GM19452 (cell line): ENCODE data around the gene DCAF4.
"Not testable (repeated sequence)": the region's sequence is repeated elsewhere in the genome, so short reads cannot be mapped to it uniquely, and the experiment has no call there.

ENCODE experiments used
- ATAC-seq: cut with Tn5 transposase; IDR thresholded peaks from one replicate; pipeline ENCODE4 v1.9.1; 2021; ENCODE audit not compliant: unreplicated experiment

DCAF4 gene

GRCh38 chr14:72966038-72966437 lies 39.8 kb downstream of the DCAF4 start:
- ATAC-seq, result no peak

- no peak for ATAC-seq
These were observed 42.1 kb downstream of the DCAF4 start for GRCh38 chr14:72968316-72968715.

- no peak for ATAC-seq
These were observed 43.9 kb downstream of the DCAF4 start for GRCh38 chr14:72970058-72970630.

GRCh38 chr14:72970824-72971434 lies 44.7 kb downstream of the DCAF4 start:
- ATAC-seq, result no peak

- ATAC-seq, result no peak
These were observed 48.4 kb downstream of the DCAF4 start for GRCh38 chr14:72974661-72975060.

- ATAC-seq, result no peak
These were observed 49.5 kb downstream of the DCAF4 start for GRCh38 chr14:72975770-72976169.

- ATAC-seq, result no peak
These were observed 52.6 kb downstream of the DCAF4 start for GRCh38 chr14:72978856-72979255.

GRCh38 chr14:72980863-72981262 lies 54.6 kb downstream of the DCAF4 start:
- no peak for ATAC-seq

GRCh38 chr14:72982146-72982708 lies 56.0 kb downstream of the DCAF4 start:
- no peak for ATAC-seq

GRCh38 chr14:72986214-72986613 lies 60.0 kb downstream of the DCAF4 start:
- no peak for ATAC-seq

- no peak for ATAC-seq
These were observed 60.6 kb downstream of the DCAF4 start for GRCh38 chr14:72986857-72987256.

- ATAC-seq, result no peak
These were observed 63.9 kb downstream of the DCAF4 start for GRCh38 chr14:72990171-72990570.

GRCh38 chr14:72996916-72997315 lies 70.7 kb downstream of the DCAF4 start:
- no peak for ATAC-seq

GRCh38 chr14:72998252-72998903 lies 72.1 kb downstream of the DCAF4 start:
- no peak for ATAC-seq

GRCh38 chr14:72999316-72999715 lies 73.1 kb downstream of the DCAF4 start:
- ATAC-seq, result no peak

GRCh38 chr14:73000073-73000472 lies 73.8 kb downstream of the DCAF4 start:
- no peak for ATAC-seq

- no peak for ATAC-seq
These were observed 77.4 kb downstream of the DCAF4 start for GRCh38 chr14:73003681-73004080.

GRCh38 chr14:73004641-73005040 lies 78.4 kb downstream of the DCAF4 start:
- ATAC-seq, result not testable (repeated sequence)

GRCh38 chr14:73007835-73008234 lies 81.6 kb downstream of the DCAF4 start:
- no peak for ATAC-seq

GRCh38 chr14:73008501-73008900 lies 82.2 kb downstream of the DCAF4 start:
- no peak for ATAC-seq
